Uterus (tissue), 4 donors: ENCODE data around the gene MS4A15. TPM values are rescaled to one million over a fixed set of nuclear protein-coding genes. Genes with fewer than 3 reads are reported as not detected.

Source experiments
- DNase-seq, 2 donors: peaks; one replicate each; pipeline ENCODE4 v3.0.0-alpha.2; 2019 to 2020
- H3K27ac ChIP-seq, 2 donors: fragments of 200-600 bp; sonication (generic); 1 replicate in 1 of 2; 2 replicates in 1 of 2; pipeline ENCODE4 v1.5.1; 2016 to 2018
- H3K27me3 ChIP-seq, 2 donors: fragments of 200-600 bp; sonication (generic); one replicate each; pipeline ENCODE4 v1.5.1; 2018 to 2019; ENCODE audit warnings: control low read depth in 1 of 2
- H3K36me3 ChIP-seq, 2 donors: fragments of 200-600 bp; sonication (generic); one replicate each; pipeline ENCODE4 v1.5.1; 2019; ENCODE audit warnings: control low read depth in 1 of 2
- H3K4me1 ChIP-seq, 2 donors: fragments of 200-600 bp; sonication (generic); one replicate each; pipeline ENCODE4 v1.5.1; 2018 to 2019; ENCODE audit warnings: control low read depth in 1 of 2
- H3K4me3 ChIP-seq, 2 donors: fragments of 200-600 bp; sonication (generic); 1 replicate in 1 of 2; 2 replicates in 1 of 2; pipeline ENCODE4 v1.5.1; 2018 to 2019; ENCODE audit warnings: mild to moderate bottlenecking in 1 of 2
- H3K9me3 ChIP-seq, 2 donors: fragments of 200-600 bp; sonication (generic); one replicate each; pipeline ENCODE4 v1.5.1; 2019; ENCODE audit warnings: control low read depth in 1 of 2
- CTCF ChIP-seq, 4 experiments: fragments of 200-600 bp in 2 of 4; fragments of 450-650 bp in 2 of 4; sonication (generic) in 2 of 4; IDR thresholded peaks; one replicate each; pipeline ENCODE4 v1.5.1; 2016 to 2019; ENCODE audit warnings: antibody characterized with exemption in 4 of 4, mild to moderate bottlenecking in 2 of 4, moderate library complexity in 1 of 4
- POLR2A ChIP-seq, 2 donors: fragments of 450-650 bp; IDR thresholded peaks; one replicate each; pipeline ENCODE4 v1.6.1; 2016; ENCODE audit warnings: antibody characterized with exemption in 2 of 2, mild to moderate bottlenecking in 1 of 2, moderate library complexity in 1 of 2
- intact Hi-C: fragments of 100-400 bp; cut with DNase I; formaldehyde crosslinking; loops from one replicate; pipeline ENCODE4 v1.15.1; 2023; ENCODE audit warnings: low total_unique reads
- total RNA-seq, 4 donors: library from RNA; depleted of rRNA in 3 of 4; stranded (reverse); fragments of >200 nt in 3 of 4; gene quantifications; one replicate each; pipeline versions ENCODE4 v1.1.0 to v1.2.4, GENCODE V29; 2014 to 2023
- donor health status: DM: yes; HTN: yes; CAD: no.

Gene MS4A15
- total RNA-seq, 4 donors from 2014 or later: not detected

GRCh38 chr11:60810151-60810550 lies 53.5 kb downstream of the MS4A15 start:
- no peaks in the 10 kb centered on the region for H3K36me3 ChIP-seq
- DNase-seq: no peak
- no peak overlapping the region for H3K27ac ChIP-seq
- H3K27me3 ChIP-seq: no peaks in the 10 kb centered on the region
- no peaks in the 10 kb centered on the region for H3K4me1 ChIP-seq
- no peaks in the 10 kb centered on the region for H3K9me3 ChIP-seq
- no peak overlapping the region for H3K4me3 ChIP-seq
- no peak for TF ChIP-seq POLR2A (IDR thresholded peaks at IDR 0.05)
- no peak for TF ChIP-seq CTCF (IDR thresholded peaks at IDR 0.05)
- intact Hi-C loops: no loop called here

- H3K4me1 ChIP-seq: no peaks in the 10 kb centered on the region
- H3K36me3 ChIP-seq: no peaks in the 10 kb centered on the region
- H3K9me3 ChIP-seq: no peaks in the 10 kb centered on the region
- H3K4me3 ChIP-seq: no peak overlapping the region
- no peak overlapping the region for H3K27ac ChIP-seq
- no peak for TF ChIP-seq POLR2A (IDR thresholded peaks at IDR 0.05)
- TF ChIP-seq CTCF (IDR thresholded peaks at IDR 0.05): no peak
- DNase-seq: no peak
- no peaks in the 10 kb centered on the region for H3K27me3 ChIP-seq
- intact Hi-C loops: no loop called here
Observed at GRCh38 chr11:60810569-60810968, 53.9 kb downstream of the MS4A15 start.

GRCh38 chr11:60813324-60813723 lies 56.7 kb downstream of the MS4A15 start:
- intact Hi-C loops: no loop called here

GRCh38 chr11:60814112-60814511 lies 57.4 kb downstream of the MS4A15 start:
- TF ChIP-seq CTCF (IDR thresholded peaks at IDR 0.05): no peak
- no peak for TF ChIP-seq POLR2A (IDR thresholded peaks at IDR 0.05)
- no peaks in the 10 kb centered on the region for H3K27me3 ChIP-seq
- H3K4me3 ChIP-seq: no peak overlapping the region
- H3K36me3 ChIP-seq: no peaks in the 10 kb centered on the region
- H3K9me3 ChIP-seq: no peaks in the 10 kb centered on the region
- no peaks in the 10 kb centered on the region for H3K4me1 ChIP-seq
- no peak for DNase-seq
- intact Hi-C loops: no loop called here
- H3K27ac ChIP-seq: no peak overlapping the region

More at GRCh38 chr11:60813324-60813723, 56.7 kb downstream of the MS4A15 start:
- Histone ChIP-seq H3K27ac (no peak overlapping the region), H3K27me3 (no peaks in the 10 kb centered on the region), H3K4me1 (no peaks in the 10 kb centered on the region), H3K36me3 (no peaks in the 10 kb centered on the region), H3K4me3 (no peak overlapping the region), H3K9me3 (no peaks in the 10 kb centered on the region)
- TF ChIP-seq POLR2A (IDR thresholded peaks at IDR 0.05) (no peak), CTCF (IDR thresholded peaks at IDR 0.05) (no peak)
- DNase-seq: no peak

- no peaks in the 10 kb centered on the region for H3K27me3 ChIP-seq
- DNase-seq: no peak
- TF ChIP-seq CTCF (IDR thresholded peaks at IDR 0.05): no peak
- no peak overlapping the region for H3K27ac ChIP-seq
- no peaks in the 10 kb centered on the region for H3K4me1 ChIP-seq
- no peaks in the 10 kb centered on the region for H3K36me3 ChIP-seq
- no peaks in the 10 kb centered on the region for H3K9me3 ChIP-seq
- H3K4me3 ChIP-seq: no peak overlapping the region
- intact Hi-C loops: no loop called here
Observed at GRCh38 chr11:60816590-60817157, 60.0 kb downstream of the MS4A15 start.
